Fibroblast of pulmonary artery (primary cell): ENCODE data around the gene RAB9A.

Source experiments
- DNase-seq: peaks from one replicate; pipeline ENCODE4 v3.0.0-alpha.2; 2010; ENCODE audit warnings: low read depth
- H3K4me3 ChIP-seq: replicated peaks from 2 replicates; pipeline ENCODE4 v1.5.1; 2011; ENCODE audit warnings: low read depth, mild to moderate bottlenecking, control low read depth, low read length, moderate library complexity
- TF ChIP-seq, protein P1 (sequence below): IDR thresholded peaks from 2 replicates; pipeline ENCODE4 v1.5.1; 2011; ENCODE audit warnings: mild to moderate bottlenecking, control low read depth, low read length, inconsistent platforms; ENCODE audit errors: missing control alignments

RAB9A gene

DNA sequence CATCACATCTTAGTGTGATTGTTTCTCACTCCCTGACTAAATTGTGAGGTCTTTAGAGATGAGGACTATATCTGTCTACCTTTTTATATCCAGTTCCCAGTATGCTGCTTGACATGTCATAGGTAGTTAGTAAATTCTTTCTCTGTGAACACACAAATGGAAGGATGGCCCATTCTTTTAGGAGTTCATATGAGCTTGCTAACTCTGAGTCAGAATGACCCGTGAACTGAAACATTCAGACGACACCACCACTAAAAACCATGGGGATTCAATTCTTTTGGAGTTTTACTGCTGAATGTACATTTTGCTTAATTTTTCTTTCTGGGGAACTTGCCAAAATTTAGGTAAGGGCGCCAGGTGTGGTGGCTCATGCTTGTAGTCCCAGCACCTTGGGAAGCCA is 59.6 kb downstream of the RAB9A start:
- DNase-seq, result no peak
- TF ChIP-seq, protein P1, sequence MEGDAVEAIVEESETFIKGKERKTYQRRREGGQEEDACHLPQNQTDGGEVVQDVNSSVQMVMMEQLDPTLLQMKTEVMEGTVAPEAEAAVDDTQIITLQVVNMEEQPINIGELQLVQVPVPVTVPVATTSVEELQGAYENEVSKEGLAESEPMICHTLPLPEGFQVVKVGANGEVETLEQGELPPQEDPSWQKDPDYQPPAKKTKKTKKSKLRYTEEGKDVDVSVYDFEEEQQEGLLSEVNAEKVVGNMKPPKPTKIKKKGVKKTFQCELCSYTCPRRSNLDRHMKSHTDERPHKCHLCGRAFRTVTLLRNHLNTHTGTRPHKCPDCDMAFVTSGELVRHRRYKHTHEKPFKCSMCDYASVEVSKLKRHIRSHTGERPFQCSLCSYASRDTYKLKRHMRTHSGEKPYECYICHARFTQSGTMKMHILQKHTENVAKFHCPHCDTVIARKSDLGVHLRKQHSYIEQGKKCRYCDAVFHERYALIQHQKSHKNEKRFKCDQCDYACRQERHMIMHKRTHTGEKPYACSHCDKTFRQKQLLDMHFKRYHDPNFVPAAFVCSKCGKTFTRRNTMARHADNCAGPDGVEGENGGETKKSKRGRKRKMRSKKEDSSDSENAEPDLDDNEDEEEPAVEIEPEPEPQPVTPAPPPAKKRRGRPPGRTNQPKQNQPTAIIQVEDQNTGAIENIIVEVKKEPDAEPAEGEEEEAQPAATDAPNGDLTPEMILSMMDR, result no peak
- no peak overlapping the region for H3K4me3 ChIP-seq

DNA sequence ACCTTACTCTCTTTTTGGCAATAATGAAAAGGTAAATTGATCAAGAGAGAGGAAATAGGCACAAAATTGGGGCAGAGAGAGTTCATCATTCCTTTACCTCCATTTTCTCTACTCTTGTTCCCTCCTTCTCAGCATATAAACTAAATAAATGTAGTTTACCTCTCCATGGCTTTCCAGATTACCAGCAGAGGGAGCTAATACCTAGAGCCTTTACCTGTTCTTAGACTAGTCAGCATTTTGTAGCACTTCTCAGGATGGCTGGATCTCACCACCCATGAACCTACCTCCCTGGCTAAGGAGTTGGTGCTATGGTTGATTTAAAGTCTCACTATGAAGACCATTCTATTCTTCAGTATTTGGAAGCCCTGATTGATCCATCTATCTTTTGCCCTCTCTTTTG is 61.3 kb downstream of the RAB9A start:
- TF ChIP-seq, protein P1, result peak; percentile 56
- H3K4me3 ChIP-seq, result no peak overlapping the region
- DNase-seq, result peak; percentile 55

DNA sequence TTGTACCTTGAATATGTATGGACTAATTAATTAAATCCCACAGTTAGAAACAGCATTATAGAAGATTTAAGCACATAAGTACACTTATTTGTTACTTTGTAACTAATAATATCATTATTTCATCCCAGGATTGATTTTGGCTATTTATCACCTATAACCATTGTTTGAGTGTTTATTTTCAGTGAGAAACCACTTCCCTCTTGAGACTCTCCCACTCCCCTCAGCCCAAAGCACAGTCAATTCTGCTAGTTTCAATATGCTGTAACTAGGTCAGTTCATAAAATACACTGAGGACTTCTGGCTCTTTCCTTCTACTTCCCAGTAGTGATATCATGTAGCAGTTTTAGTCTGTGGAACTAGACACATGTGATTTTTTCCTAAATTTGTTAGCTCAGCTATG is 61.9 kb downstream of the RAB9A start:
- no peak for DNase-seq
- H3K4me3 ChIP-seq, result no peak overlapping the region
- TF ChIP-seq, protein P1, result no peak

DNA sequence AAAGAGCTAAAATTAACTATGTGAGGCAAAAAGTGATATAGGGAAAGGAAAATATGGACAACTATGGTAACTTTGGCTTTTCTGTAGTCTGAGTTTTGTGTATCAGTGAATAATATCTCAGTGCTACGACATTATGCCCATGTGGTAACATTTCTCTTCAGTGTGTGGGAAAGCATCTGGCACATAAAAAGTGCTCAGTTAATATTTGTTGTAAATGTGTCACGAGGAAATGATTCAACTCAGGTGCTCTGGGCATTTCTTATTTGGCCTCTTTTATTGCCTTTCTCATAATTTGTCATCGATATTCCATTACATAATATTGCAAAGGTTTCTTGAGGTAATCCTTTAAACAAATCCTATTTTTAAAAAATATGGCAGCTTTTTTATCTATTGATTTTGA is 63.2 kb downstream of the RAB9A start:
- DNase-seq, result no peak
- TF ChIP-seq, protein P1, result no peak

DNA sequence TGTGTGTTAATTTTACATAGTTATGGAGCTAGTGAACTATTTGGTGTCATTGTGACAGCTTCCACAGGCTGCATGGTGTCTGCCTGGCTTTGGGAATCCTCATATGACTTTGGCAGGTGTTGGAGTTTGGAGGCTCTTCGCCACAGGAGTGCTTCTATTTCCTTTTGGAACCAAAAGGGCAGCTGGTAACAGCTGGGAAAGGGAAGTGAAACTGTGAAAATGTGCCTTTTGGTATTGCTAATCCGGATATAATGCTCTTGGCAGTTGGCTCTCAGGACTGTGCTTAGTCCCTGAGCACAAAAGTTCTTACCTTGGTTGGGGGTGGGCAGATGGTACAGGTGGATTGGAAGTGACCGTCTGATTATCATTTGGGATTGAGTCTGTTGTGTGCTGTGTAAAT is 63.7 kb downstream of the RAB9A start:
- no peak for DNase-seq
- TF ChIP-seq, protein P1, result no peak
- no peak overlapping the region for H3K4me3 ChIP-seq

More for the DNA sequence above, 63.2 kb downstream of the RAB9A start:
- H3K4me3 ChIP-seq, result no peak overlapping the region

DNA sequence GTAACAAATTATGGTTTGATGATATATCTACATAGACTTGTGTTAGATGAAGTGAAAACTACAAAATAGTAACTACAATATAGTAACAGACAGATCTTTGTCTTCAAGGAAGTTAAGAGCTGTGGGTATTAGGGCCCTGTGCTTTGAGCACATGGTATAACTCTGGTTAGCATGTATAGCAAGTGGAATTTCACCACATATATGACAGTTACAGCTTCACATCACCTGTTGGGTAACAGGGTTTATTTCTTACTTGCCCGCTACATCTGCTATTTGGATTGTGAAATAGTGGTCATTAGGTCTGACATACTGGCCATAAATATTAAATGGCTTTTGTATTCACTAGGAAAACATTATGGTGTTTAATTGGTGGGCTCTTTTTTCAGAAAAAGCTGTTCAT is 65.8 kb downstream of the RAB9A start:
- no peak for DNase-seq
- TF ChIP-seq, protein P1, result no peak
- no peak overlapping the region for H3K4me3 ChIP-seq

DNA sequence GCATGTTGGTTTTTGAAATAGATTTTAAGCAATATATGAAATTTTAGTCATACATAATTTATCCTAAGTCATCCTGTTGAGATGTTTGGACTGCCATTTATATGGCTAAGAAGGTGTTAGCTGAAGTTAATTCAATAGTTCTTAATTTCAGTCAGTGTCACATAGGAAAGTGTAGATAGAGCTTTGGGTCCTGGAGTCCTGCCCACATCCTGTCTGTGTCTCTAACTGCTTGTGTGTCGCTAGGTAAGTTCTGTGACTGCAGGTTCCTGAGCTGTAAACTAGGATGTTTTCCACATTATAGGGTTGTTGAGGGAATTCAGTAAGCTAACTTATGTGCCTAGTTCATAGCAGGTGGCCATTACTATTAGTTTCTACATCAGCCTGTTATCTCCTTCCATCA is 66.3 kb downstream of the RAB9A start:
- H3K4me3 ChIP-seq, result no peak overlapping the region
- TF ChIP-seq, protein P1, result no peak
- no peak for DNase-seq
